NCI-H1930 (cell line): ENCODE results near the gene C19orf81.

Experiments
- DNase-seq, 2 experiments: peaks; one replicate each; lab custom pipeline; 2025; lab: John Stamatoyannopoulos, UW

C19orf81 gene

GRCh38 chr19:50658441-50659317 lies 9.4 kb downstream of the C19orf81 start:
- DNase-seq, result peak; percentile 92 to 99

GRCh38 chr19:50659318-50660087 lies 10.3 kb downstream of the C19orf81 start:
- no peak for DNase-seq

- DNase-seq, result no peak
Observed at GRCh38 chr19:50660088-50660366, 10.8 kb downstream of the C19orf81 start.

- no peak for DNase-seq
Observed at GRCh38 chr19:50661023-50661422, 11.8 kb downstream of the C19orf81 start.

- no peak for DNase-seq
Observed at GRCh38 chr19:50661766-50662650, 12.8 kb downstream of the C19orf81 start.

- no peak for DNase-seq
Observed at GRCh38 chr19:50662651-50663481, 13.6 kb downstream of the C19orf81 start.

GRCh38 chr19:50663482-50663790 lies 14.2 kb downstream of the C19orf81 start:
- peak; percentile 23 to 29 for DNase-seq

GRCh38 chr19:50664204-50664603 lies 15.0 kb downstream of the C19orf81 start:
- DNase-seq, result no peak

GRCh38 chr19:50666346-50667176 lies 17.3 kb downstream of the C19orf81 start:
- DNase-seq, result no peak

GRCh38 chr19:50667177-50667758 lies 18.0 kb downstream of the C19orf81 start:
- no peak for DNase-seq

GRCh38 chr19:50667759-50668231 lies 18.6 kb downstream of the C19orf81 start:
- no peak for DNase-seq

GRCh38 chr19:50668416-50668815 lies 19.2 kb downstream of the C19orf81 start:
- no peak for DNase-seq

- DNase-seq, result no peak
Observed at GRCh38 chr19:50668879-50669278, 19.6 kb downstream of the C19orf81 start.

GRCh38 chr19:50669302-50670101 lies 20.3 kb downstream of the C19orf81 start:
- peak; percentile 22 to 41 for DNase-seq

- DNase-seq, result no peak
Observed at GRCh38 chr19:50670102-50670380, 20.8 kb downstream of the C19orf81 start.

- no peak for DNase-seq
Observed at GRCh38 chr19:50673118-50673517, 23.9 kb downstream of the C19orf81 start.

GRCh38 chr19:50676625-50677197 lies 27.5 kb downstream of the C19orf81 start:
- DNase-seq, result no peak

GRCh38 chr19:50677636-50678035 lies 28.4 kb downstream of the C19orf81 start:
- DNase-seq, result no peak

- DNase-seq, result no peak
Observed at GRCh38 chr19:50678323-50678722, 29.1 kb downstream of the C19orf81 start.
